T47D (cell line): Measurements from ENCODE around the gene USF1.
"Not testable (repeated sequence)": the region's sequence is repeated elsewhere in the genome, so short reads cannot be mapped to it uniquely, and the experiment has no call there.

Source experiments
- DNase-seq, 2 experiments: peaks; one replicate each; pipeline versions ENCODE4 v3.0.0 to v3.0.0-alpha.2; 2011 to 2012; ENCODE audit warnings: low read depth in 1 of 2, low spot score in 1 of 2
- JUND ChIP-seq: IDR thresholded peaks from 2 replicates; pipeline ENCODE4 v1.6.1; 2012; ENCODE audit warnings: low read depth
- in situ Hi-C: cut with HindIII; loops from 2 replicates; pipeline ENCODE4 v1.10.0; 2016; ENCODE audit warnings: low sequenced_read_pairs, low pct_unique_long_range_greater_than_20kb

USF1 gene

DNA sequence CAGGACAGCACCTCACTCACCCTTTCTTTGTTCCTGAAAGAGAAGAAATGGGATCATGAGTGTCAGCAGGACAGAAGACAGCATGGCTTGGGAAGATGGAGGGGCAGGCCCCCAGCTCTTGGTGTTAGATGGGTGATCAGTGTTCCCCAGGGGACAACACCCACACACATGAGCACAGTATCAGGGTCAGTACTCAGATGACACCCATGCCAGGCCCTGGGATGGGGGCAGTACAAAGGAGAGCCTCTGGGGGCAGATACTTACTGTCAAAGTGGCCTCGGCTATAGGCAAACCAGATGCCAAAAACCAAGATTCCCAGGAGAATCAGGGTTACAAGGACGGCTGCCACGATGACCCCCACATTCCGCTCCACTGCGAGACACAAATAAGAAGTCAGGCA, 46.4 kb downstream of the USF1 start:
- no peak for TF ChIP-seq JUND
- in situ Hi-C loops = no loop called here
- DNase-seq = no peak

DNA sequence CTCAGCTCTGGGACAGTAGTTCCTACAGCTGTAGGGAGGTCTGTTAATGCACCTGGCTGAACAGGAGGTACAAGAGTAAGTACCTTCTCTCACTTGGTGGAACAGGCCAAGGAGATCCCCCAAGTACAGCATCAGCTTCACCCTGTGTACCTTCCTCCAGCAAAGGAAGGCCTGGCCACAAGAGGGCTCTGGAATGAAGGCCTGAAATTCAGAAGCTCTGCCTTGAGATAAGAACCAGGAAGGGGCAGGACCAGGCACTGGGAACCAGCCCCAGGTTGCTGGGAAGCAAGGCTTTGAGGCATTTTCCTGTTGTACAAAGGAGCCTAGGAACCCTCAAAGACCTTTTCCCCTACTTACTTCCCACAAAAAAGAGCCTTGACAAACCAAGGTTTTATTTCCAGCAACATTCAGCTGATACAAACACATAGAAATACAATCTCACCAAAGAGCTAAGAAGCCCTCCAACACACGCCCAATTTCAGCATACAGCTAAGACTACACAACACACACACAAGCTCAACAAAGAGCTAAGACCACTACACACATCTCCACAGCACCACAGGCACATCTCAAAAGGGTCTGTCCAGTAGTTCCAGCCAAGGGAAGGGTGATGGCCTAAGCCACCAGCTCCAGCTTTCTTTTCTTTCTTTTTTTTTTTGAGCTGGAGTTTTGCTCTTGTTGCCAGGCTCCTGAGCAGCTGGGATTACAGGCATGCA, 48.3 kb downstream of the USF1 start:
- peak; percentile 62 to 78 for DNase-seq
- no peak for TF ChIP-seq JUND
- in situ Hi-C loops = no loop called here

DNA sequence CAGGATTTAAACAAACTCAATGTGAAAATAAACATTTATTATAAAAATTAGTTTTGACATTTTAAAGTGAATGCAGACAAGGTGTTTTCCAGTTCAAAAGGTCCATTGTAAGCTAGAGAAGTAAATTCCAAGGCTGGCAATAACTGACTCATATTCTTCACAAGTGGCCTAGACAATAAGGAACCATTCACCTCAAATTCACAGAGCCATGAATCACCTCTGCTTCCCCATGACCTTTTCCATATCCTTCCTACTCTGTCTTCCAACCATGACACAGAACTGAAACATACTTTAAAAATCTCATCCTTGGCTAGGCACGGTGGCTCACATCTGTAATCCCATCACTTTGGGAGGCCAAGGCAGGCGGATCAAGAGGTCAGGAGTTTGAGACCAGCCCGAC, 49.6 kb downstream of the USF1 start:
- in situ Hi-C loops = no loop called here

DNA sequence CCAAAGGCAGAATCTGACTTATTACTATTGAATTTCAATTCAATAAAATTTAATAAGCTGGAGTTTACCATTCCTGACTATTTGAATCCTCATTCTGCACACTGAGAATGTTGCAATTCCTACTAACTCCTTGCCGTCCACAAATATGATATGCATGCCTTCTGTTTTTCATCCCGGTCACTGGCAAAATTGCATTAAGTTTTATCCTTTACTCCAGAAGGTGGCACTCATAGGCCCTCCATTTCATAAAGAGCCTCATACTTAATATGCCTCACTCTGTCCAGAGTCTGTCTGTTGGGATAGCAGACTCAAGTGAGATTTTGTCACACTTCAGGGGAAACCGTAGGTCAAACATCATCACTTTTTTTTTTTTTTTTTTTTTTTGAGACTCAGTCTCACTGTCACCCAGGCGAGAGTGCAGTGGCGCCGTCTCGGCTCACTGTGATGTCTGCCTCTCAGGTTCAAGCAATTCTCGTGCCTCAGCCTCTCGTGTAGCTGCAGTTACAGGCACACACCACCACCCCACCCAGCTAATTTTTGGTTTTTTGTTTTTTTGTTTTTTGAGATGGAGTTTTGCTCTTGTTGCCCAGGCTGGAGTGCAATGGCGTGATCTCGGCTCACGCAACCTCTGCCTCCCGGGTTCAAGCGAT, 52.1 kb downstream of the USF1 start:
- peak in 1 of 2 experiments; percentile 74 for DNase-seq
- TF ChIP-seq JUND = no peak
- in situ Hi-C loops = no loop called here

More for the DNA sequence above, 49.6 kb downstream of the USF1 start:
- no peak for TF ChIP-seq JUND
- DNase-seq = no peak

DNA sequence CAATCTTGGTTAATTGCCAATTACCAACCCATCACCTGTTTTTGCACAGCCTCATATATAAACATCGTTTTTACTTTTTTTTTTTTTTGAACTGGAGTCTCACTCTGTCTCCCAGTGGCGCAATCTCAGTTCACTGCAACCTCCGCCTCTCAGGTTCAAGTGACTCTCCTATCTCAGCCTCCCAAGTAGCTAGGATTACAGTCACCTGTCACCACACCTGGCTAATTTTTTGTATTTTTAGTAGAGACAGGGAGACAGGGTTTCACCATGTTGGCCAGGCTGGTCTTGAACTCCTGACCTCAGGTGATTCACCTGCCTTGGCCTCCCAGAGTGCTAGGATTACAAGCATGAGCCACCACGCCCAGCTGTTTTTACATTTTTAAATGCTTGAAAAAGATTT, 53.7 kb downstream of the USF1 start:
- DNase-seq, in situ Hi-C loops: not testable (repeated sequence)
